ENCODE results near the gene GCGR.

GRCh38 chr17:81812571-81813370, 8.8 kb downstream of the GCGR start:
- TF ChIP-seq POLR2AphosphoS5 (IDR thresholded peaks at IDR 0.05): no peak
- TF ChIP-seq CTCF (IDR thresholded peaks at IDR 0.05; ENCODE audit: poor library complexity, severe bottlenecking): no peak
- TF ChIP-seq EZH2 (IDR thresholded peaks at IDR 0.05; ENCODE audit: borderline replicate concordance, insufficient read depth, low read length, poor library complexity, severe bottlenecking): no peak
- no peak for TF ChIP-seq REST (IDR thresholded peaks at IDR 0.05; ENCODE audit: borderline replicate concordance)
- no peak for TF ChIP-seq TAF1 (IDR thresholded peaks at IDR 0.05; ENCODE audit: low read depth)
- no peak for TF ChIP-seq RAD21 (conservative IDR thresholded peaks at IDR 0.05)
